WERI-Rb-1 (cell line): Measurements from ENCODE around the gene CFAP210.
A peak's percentile ranks its signal among the peaks of the same experiment; 100 is the strongest.

Experiments used
- DNase-seq: peaks from one replicate; pipeline ENCODE4 v3.0.0-alpha.2; 2020
- H3K27ac ChIP-seq: fragments of 250-450 bp; sonication (Bioruptor Pico); 2 replicates; pipeline ENCODE4 v1.5.1; 2020; ENCODE audit warnings: mild to moderate bottlenecking, moderate library complexity
- H3K27me3 ChIP-seq: fragments of 250-450 bp; sonication (Bioruptor Pico); 2 replicates; pipeline ENCODE4 v1.5.1; 2021; ENCODE audit warnings: mild to moderate bottlenecking, low read depth, moderate library complexity; ENCODE audit not compliant: insufficient read depth, severe bottlenecking
- H3K36me3 ChIP-seq: fragments of 250-450 bp; sonication (Bioruptor Pico); 2 replicates; pipeline ENCODE4 v1.5.1; 2020; ENCODE audit warnings: mild to moderate bottlenecking, moderate library complexity
- H3K4me3 ChIP-seq: 2 replicates; pipeline ENCODE4 v1.5.1; 2011; ENCODE audit warnings: low read depth, mild to moderate bottlenecking, control low read depth, low read length
- H3K9me3 ChIP-seq: fragments of 250-450 bp; sonication (Bioruptor Pico); 2 replicates; pipeline ENCODE4 v1.5.1; 2021; ENCODE audit warnings: mild to moderate bottlenecking, moderate library complexity; ENCODE audit not compliant: severe bottlenecking
- TF ChIP-seq, protein P1 (sequence below): IDR thresholded peaks from 2 replicates; pipeline ENCODE4 v1.5.1; 2011; ENCODE audit warnings: low read depth, mild to moderate bottlenecking, control low read depth, inconsistent platforms, low read length

Gene CFAP210

GRCh38 chr2:169663247-169663646, 31.0 kb downstream of the CFAP210 start:
- TF ChIP-seq, protein P1, sequence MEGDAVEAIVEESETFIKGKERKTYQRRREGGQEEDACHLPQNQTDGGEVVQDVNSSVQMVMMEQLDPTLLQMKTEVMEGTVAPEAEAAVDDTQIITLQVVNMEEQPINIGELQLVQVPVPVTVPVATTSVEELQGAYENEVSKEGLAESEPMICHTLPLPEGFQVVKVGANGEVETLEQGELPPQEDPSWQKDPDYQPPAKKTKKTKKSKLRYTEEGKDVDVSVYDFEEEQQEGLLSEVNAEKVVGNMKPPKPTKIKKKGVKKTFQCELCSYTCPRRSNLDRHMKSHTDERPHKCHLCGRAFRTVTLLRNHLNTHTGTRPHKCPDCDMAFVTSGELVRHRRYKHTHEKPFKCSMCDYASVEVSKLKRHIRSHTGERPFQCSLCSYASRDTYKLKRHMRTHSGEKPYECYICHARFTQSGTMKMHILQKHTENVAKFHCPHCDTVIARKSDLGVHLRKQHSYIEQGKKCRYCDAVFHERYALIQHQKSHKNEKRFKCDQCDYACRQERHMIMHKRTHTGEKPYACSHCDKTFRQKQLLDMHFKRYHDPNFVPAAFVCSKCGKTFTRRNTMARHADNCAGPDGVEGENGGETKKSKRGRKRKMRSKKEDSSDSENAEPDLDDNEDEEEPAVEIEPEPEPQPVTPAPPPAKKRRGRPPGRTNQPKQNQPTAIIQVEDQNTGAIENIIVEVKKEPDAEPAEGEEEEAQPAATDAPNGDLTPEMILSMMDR = no peak
- Histone ChIP-seq H3K9me3 (no peaks in the 10 kb centered on the region), H3K4me3 (no peak overlapping the region), H3K27ac (no peak overlapping the region), H3K27me3 (no peaks in the 10 kb centered on the region), H3K36me3 (no peaks in the 10 kb centered on the region)
- DNase-seq = no peak

DNA sequence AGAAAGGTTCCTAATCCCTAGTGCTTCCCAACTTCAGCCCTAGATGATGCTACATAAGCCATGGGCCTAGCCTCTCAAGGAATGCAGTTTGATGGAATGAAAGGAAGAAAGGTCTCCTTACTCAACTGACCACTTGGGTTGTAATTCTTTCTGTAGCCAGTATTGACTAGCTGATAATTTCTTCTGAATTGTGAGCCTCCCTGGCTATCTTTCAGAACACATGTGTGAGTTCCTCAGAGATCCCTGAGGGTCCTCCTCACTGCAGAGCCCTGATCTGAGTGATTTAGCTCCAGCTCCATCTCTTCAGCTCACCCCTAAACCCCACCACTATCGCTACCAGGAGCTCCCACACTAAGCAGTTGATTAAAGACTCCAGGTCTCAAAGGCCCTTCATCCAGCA, 31.5 kb downstream of the CFAP210 start:
- TF ChIP-seq, protein P1 = no peak
- Histone ChIP-seq H3K27me3 (no peaks in the 10 kb centered on the region), H3K36me3 (no peaks in the 10 kb centered on the region), H3K4me3 (no peak overlapping the region), H3K27ac (no peak overlapping the region), H3K9me3 (no peaks in the 10 kb centered on the region)
- no peak for DNase-seq

GRCh38 chr2:169661265-169661664, 32.9 kb downstream of the CFAP210 start:
- Histone ChIP-seq H3K9me3 (no peaks in the 10 kb centered on the region), H3K27me3 (no peaks in the 10 kb centered on the region), H3K36me3 (no peaks in the 10 kb centered on the region), H3K4me3 (no peak overlapping the region), H3K27ac (no peak overlapping the region)
- peak; percentile 13 for DNase-seq
- TF ChIP-seq, protein P1 = no peak

GRCh38 chr2:169659320-169659719, 34.9 kb downstream of the CFAP210 start:
- no peak overlapping the region for H3K27ac ChIP-seq
- H3K36me3 ChIP-seq = no peaks in the 10 kb centered on the region
- TF ChIP-seq, protein P1 = no peak

GRCh38 chr2:169658877-169659276, 35.3 kb downstream of the CFAP210 start:
- Histone ChIP-seq H3K9me3 (no peaks in the 10 kb centered on the region), H3K27me3 (no peaks in the 10 kb centered on the region), H3K4me3 (no peak overlapping the region), H3K27ac (no peak overlapping the region), H3K36me3 (no peaks in the 10 kb centered on the region)
- DNase-seq = no peak
- TF ChIP-seq, protein P1 = no peak

More at GRCh38 chr2:169659320-169659719, 34.9 kb downstream of the CFAP210 start:
- no peaks in the 10 kb centered on the region for H3K27me3 ChIP-seq
- no peak overlapping the region for H3K4me3 ChIP-seq
- H3K9me3 ChIP-seq = no peaks in the 10 kb centered on the region
- DNase-seq = no peak

DNA sequence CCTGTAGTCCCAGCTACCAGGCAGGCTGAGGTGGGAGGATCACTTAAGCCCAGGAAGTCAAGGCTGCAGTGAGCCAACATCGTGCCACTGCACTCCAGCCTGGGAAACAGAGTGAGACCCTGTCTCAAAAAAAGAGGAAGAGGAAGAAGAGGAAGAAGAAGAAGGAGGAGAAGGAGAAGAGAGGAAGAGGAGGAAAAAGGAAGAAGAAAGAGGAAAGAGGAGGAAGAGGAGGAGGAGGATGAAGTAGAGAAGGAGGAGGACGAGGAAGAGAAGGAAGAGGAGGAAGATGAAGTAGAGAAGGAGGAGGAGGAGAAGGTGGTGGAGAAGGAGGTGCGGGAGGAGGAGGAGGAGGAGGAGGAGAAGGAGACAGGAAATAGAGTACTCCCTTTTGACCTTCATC, 38.0 kb downstream of the CFAP210 start:
- no peaks in the 10 kb centered on the region for H3K36me3 ChIP-seq
- H3K27ac ChIP-seq = no peak overlapping the region
- TF ChIP-seq, protein P1 = no peak
- no peak overlapping the region for H3K4me3 ChIP-seq
- no peaks in the 10 kb centered on the region for H3K9me3 ChIP-seq
- H3K27me3 ChIP-seq = no peaks in the 10 kb centered on the region
- DNase-seq = no peak
